H9 (cell line): Measurements from ENCODE around the gene HEG1. TPM values are rescaled to one million over a fixed set of nuclear protein-coding genes. Genes with fewer than 3 reads are reported as not detected.

ENCODE experiments used
- DNase-seq: peaks from one replicate; pipeline ENCODE4 v3.0.0-alpha.2; 2017
- H2AFZ ChIP-seq: one replicate; pipeline ENCODE4 v1.6.1; 2013; ENCODE audit warnings: mild to moderate bottlenecking, low read length, control low read depth, moderate library complexity
- H2AK5ac ChIP-seq: 2 replicates; pipeline ENCODE4 v1.6.1; 2013; ENCODE audit warnings: low read length, control low read depth, mixed read lengths; ENCODE audit not compliant: insufficient read length
- H2BK120ac ChIP-seq: one replicate; pipeline ENCODE4 v1.6.1; 2013; ENCODE audit warnings: low read depth, mild to moderate bottlenecking, low read length, control low read depth, inconsistent platforms; ENCODE audit not compliant: poor library complexity, severe bottlenecking
- H2BK12ac ChIP-seq: 2 replicates; pipeline ENCODE4 v1.6.1; 2013; ENCODE audit warnings: low read length, control low read depth, mixed read lengths, low read depth; ENCODE audit not compliant: insufficient read length
- H2BK15ac ChIP-seq: 2 replicates; pipeline ENCODE4 v1.6.1; 2013; ENCODE audit warnings: low read depth, low read length, control low read depth
- H2BK20ac ChIP-seq: one replicate; pipeline ENCODE4 v1.6.1; 2013; ENCODE audit warnings: low read depth, mild to moderate bottlenecking, low read length, control low read depth, inconsistent platforms; ENCODE audit not compliant: poor library complexity, severe bottlenecking
- H2BK5ac ChIP-seq: 2 replicates; pipeline ENCODE4 v1.6.1; 2013; ENCODE audit warnings: low read length, control low read depth, mixed read lengths; ENCODE audit not compliant: insufficient read length
- H3K14ac ChIP-seq: 2 replicates; pipeline ENCODE4 v1.6.1; 2013; ENCODE audit warnings: low read length, control low read depth; ENCODE audit not compliant: insufficient read depth
- H3K18ac ChIP-seq: 2 replicates; pipeline ENCODE4 v1.6.1; 2013; ENCODE audit warnings: low read depth, mild to moderate bottlenecking, mixed read lengths, low read length, control low read depth; ENCODE audit not compliant: insufficient read length
- H3K23ac ChIP-seq: 2 replicates; pipeline ENCODE4 v1.6.1; 2013; ENCODE audit warnings: low read length, control low read depth, mixed read lengths, low read depth; ENCODE audit not compliant: insufficient read length
- H3K23me2 ChIP-seq: 2 replicates; pipeline ENCODE4 v1.6.1; 2013; ENCODE audit warnings: low read depth, mild to moderate bottlenecking, mixed read lengths, low read length, control low read depth; ENCODE audit not compliant: insufficient read length, poor library complexity, severe bottlenecking
- H3K27ac ChIP-seq: 2 replicates; pipeline ENCODE4 v1.5.1; 2013; ENCODE audit warnings: low read length, control low read depth, mixed read lengths, low read depth; ENCODE audit not compliant: insufficient read length
- H3K27me3 ChIP-seq: 2 replicates; pipeline ENCODE4 v1.6.1; 2013; ENCODE audit warnings: low read length, control low read depth, inconsistent platforms; ENCODE audit not compliant: insufficient read depth
- H3K4ac ChIP-seq: 2 replicates; pipeline ENCODE4 v1.6.1; 2013; ENCODE audit warnings: low read depth, mild to moderate bottlenecking, control low read depth, inconsistent platforms, low read length, moderate library complexity
- H3K4me1 ChIP-seq: 2 replicates; pipeline ENCODE4 v1.6.1; 2013; ENCODE audit warnings: low read length, control low read depth, inconsistent platforms; ENCODE audit not compliant: insufficient read depth
- H3K4me2 ChIP-seq: 2 replicates; pipeline ENCODE4 v1.6.1; 2013; ENCODE audit warnings: low read length, control low read depth, mixed read lengths; ENCODE audit not compliant: insufficient read length, insufficient read depth
- H3K56ac ChIP-seq: 2 replicates; pipeline ENCODE4 v1.6.1; 2013; ENCODE audit warnings: low read depth, mild to moderate bottlenecking, mixed read lengths, low read length, control low read depth; ENCODE audit not compliant: insufficient read length
- H3K79me1 ChIP-seq: 2 replicates; pipeline ENCODE4 v1.6.1; 2013; ENCODE audit warnings: low read depth, mild to moderate bottlenecking, moderate library complexity, low read length, control low read depth, inconsistent platforms; ENCODE audit not compliant: insufficient read depth, poor library complexity, severe bottlenecking
- H3K79me2 ChIP-seq: 2 replicates; pipeline ENCODE4 v1.6.1; 2013; ENCODE audit warnings: low read length, control low read depth, inconsistent platforms; ENCODE audit not compliant: insufficient read depth
- H3K9ac ChIP-seq: 2 replicates; pipeline ENCODE4 v1.6.1; 2013; ENCODE audit warnings: low read length, control low read depth, mixed read lengths; ENCODE audit not compliant: insufficient read length; ENCODE audit errors: extremely low read depth
- H3K9me3 ChIP-seq: one replicate; pipeline ENCODE4 v1.6.1; 2013; ENCODE audit warnings: low read depth, low read length, inconsistent platforms; ENCODE audit not compliant: control insufficient read depth
- H3T11ph ChIP-seq: one replicate; pipeline ENCODE4 v1.6.1; 2013; ENCODE audit warnings: mild to moderate bottlenecking, low read length, control low read depth, inconsistent platforms
- H4K20me1 ChIP-seq: one replicate; pipeline ENCODE4 v1.6.1; 2013; ENCODE audit not compliant: control insufficient read depth, insufficient read length, insufficient read depth
- H4K5ac ChIP-seq: 2 replicates; pipeline ENCODE4 v1.6.1; 2013; ENCODE audit warnings: low read depth, mild to moderate bottlenecking, mixed read lengths, low read length, control low read depth; ENCODE audit not compliant: insufficient read length
- H4K8ac ChIP-seq: replicated peaks from 2 replicates; pipeline ENCODE4 v1.6.1; 2013; ENCODE audit warnings: low read length, control low read depth, mixed read lengths, low read depth; ENCODE audit not compliant: insufficient read length
- H4K91ac ChIP-seq: 2 replicates; pipeline ENCODE4 v1.6.1; 2013; ENCODE audit warnings: low read depth, mild to moderate bottlenecking, moderate library complexity, mixed read lengths, low read length, control low read depth; ENCODE audit not compliant: insufficient read length
- H3K27ac Mint-ChIP-seq, 3 experiments: 2 replicates in 2 of 3; 3 replicates in 1 of 3; pipeline ENCODE4 v1.8.0; 2020 to 2021; ENCODE audit warnings: mixed read lengths in 3 of 3, mild to moderate bottlenecking in 1 of 3, moderate library complexity in 1 of 3
- H3K27me3 Mint-ChIP-seq: 2 replicates; pipeline ENCODE4 v1.8.0; 2021; ENCODE audit warnings: low read depth, mild to moderate bottlenecking, moderate library complexity, mixed read lengths
- H3K36me3 Mint-ChIP-seq, 3 experiments: 2 replicates in 2 of 3; 3 replicates in 1 of 3; pipeline ENCODE4 v1.8.0; 2020 to 2021; ENCODE audit warnings: low read depth in 3 of 3, mixed read lengths in 3 of 3; ENCODE audit not compliant: insufficient read depth in 1 of 3
- H3K4me1 Mint-ChIP-seq, 2 experiments: 2 replicates each; pipeline ENCODE4 v1.8.0; 2020; ENCODE audit warnings: mixed read lengths in 2 of 2
- H3K4me3 Mint-ChIP-seq, 2 experiments: 2 replicates in 1 of 2; 3 replicates in 1 of 2; pipeline ENCODE4 v1.8.0; 2020 to 2021; ENCODE audit warnings: mild to moderate bottlenecking in 2 of 2, mixed read lengths in 2 of 2, moderate library complexity in 1 of 2
- H3K9me3 Mint-ChIP-seq, 2 experiments: 2 replicates in 1 of 2; 3 replicates in 1 of 2; pipeline ENCODE4 v1.8.0; 2020; ENCODE audit warnings: mild to moderate bottlenecking in 2 of 2, mixed read lengths in 2 of 2, moderate library complexity in 1 of 2
- WGBS: extraction: QIAGEN DNeasy Blood & Tissue Kit; methylation state at CpG from one replicate; pipeline ENCODE4 v1.1.7; 2013; ENCODE audit warnings: missing lambda C conversion rate, low lambda C conversion rate, mixed read lengths; ENCODE audit not compliant: insufficient read length; ENCODE audit errors: extremely low coverage; 5-methylcytosine and 5-hydroxymethylcytosine counted together
- total RNA-seq: library from RNA; stranded (reverse); gene quantifications from 2 replicates; pipeline ENCODE4 v1.2.1, GENCODE V29; 2021
- TF ChIP-seq, protein P1 (sequence below): fragments of 200-600 bp; sonication (generic); conservative IDR thresholded peaks from 3 replicates; pipeline ENCODE4 v1.8.0; 2021; ENCODE audit warnings: antibody characterized with exemption, mild to moderate bottlenecking

HEG1 gene
- total RNA-seq, 1 experiment from 2014 or later = 10.3 TPM

DNA sequence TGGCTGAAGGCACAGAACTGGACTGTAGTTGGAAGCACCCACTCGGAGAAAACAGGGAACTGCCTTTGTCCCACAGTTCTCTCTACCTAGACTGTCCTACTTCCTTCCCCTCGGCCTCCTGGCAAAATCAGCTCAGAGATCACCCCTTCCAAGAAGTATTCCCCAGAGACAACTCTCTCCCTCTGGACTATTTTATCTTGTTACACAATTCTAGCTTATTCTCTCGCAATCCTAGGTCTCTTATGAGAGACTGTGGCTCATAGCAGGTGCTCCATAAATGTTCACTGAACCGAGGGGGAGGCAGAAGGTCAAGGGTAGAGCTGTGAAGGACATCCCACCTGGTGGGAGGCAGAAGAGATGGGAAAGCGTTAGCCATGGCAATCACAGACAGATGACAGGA is 10.6 kb downstream of the HEG1 start:
- no peaks in the 10 kb centered on the region for H3K79me2 ChIP-seq
- no peak overlapping the region for H2AFZ ChIP-seq
- peaks cover 10 to 12% of the 10 kb centered on the region in 2 experiments for H3K4me1 Mint-ChIP-seq
- no peaks in the 10 kb centered on the region; a peak in 1 of 7 replicates for H3K36me3 Mint-ChIP-seq
- no peak overlapping the region for H3K23ac ChIP-seq
- no peak overlapping the region for H3K27ac ChIP-seq
- no peak overlapping the region for H3T11ph ChIP-seq
- H3K18ac ChIP-seq = no peak overlapping the region
- H3K4me1 ChIP-seq = no peaks in the 10 kb centered on the region
- H2BK15ac ChIP-seq = no peak overlapping the region
- no peak overlapping the region for H3K14ac ChIP-seq
- H3K79me1 ChIP-seq = no peaks in the 10 kb centered on the region
- TF ChIP-seq, protein P1, sequence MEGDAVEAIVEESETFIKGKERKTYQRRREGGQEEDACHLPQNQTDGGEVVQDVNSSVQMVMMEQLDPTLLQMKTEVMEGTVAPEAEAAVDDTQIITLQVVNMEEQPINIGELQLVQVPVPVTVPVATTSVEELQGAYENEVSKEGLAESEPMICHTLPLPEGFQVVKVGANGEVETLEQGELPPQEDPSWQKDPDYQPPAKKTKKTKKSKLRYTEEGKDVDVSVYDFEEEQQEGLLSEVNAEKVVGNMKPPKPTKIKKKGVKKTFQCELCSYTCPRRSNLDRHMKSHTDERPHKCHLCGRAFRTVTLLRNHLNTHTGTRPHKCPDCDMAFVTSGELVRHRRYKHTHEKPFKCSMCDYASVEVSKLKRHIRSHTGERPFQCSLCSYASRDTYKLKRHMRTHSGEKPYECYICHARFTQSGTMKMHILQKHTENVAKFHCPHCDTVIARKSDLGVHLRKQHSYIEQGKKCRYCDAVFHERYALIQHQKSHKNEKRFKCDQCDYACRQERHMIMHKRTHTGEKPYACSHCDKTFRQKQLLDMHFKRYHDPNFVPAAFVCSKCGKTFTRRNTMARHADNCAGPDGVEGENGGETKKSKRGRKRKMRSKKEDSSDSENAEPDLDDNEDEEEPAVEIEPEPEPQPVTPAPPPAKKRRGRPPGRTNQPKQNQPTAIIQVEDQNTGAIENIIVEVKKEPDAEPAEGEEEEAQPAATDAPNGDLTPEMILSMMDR = no peak
- H3K27ac Mint-ChIP-seq = no peak overlapping the region
- H2BK5ac ChIP-seq = no peak overlapping the region
- no peak overlapping the region for H2BK120ac ChIP-seq
- H3K4ac ChIP-seq = no peak overlapping the region
- no peak for DNase-seq
- H4K20me1 ChIP-seq = no peaks in the 10 kb centered on the region
- H4K91ac ChIP-seq = no peak overlapping the region
- H3K27me3 ChIP-seq = no peaks in the 10 kb centered on the region
- no CpG with 5 or more reads among the region's 5 CpGs for WGBS
- H3K4me3 Mint-ChIP-seq = no peak overlapping the region
- no peak overlapping the region for H4K5ac ChIP-seq
- no peaks in the 10 kb centered on the region for H3K27me3 Mint-ChIP-seq
- H2BK12ac ChIP-seq = no peak overlapping the region
- no peak overlapping the region for H2AK5ac ChIP-seq
- H3K9ac ChIP-seq = no peak overlapping the region
- no peak overlapping the region for H4K8ac ChIP-seq
- no peaks in the 10 kb centered on the region for H3K9me3 ChIP-seq
- H3K23me2 ChIP-seq = no peaks in the 10 kb centered on the region
- H3K4me2 ChIP-seq = no peak overlapping the region
- H3K9me3 Mint-ChIP-seq = no peaks in the 10 kb centered on the region
- no peak overlapping the region for H3K56ac ChIP-seq
- H2BK20ac ChIP-seq = no peak overlapping the region
